Left ventricle myocardium inferior (tissue), 1 donor: ENCODE results near the gene IL17REL. TPM values are rescaled to one million over a fixed set of nuclear protein-coding genes. Genes with fewer than 3 reads are reported as not detected.

Experiments
- DNase-seq: peaks from one replicate; pipeline ENCODE4 v3.0.0-alpha.2; 2020
- H3K27ac ChIP-seq: fragments of 200-600 bp; replicated peaks from 2 replicates; pipeline ENCODE4 v1.8.0; 2021
- H3K27me3 ChIP-seq: fragments of 200-600 bp; 2 replicates; pipeline ENCODE4 v1.8.0; 2021; ENCODE audit warnings: low read depth
- H3K36me3 ChIP-seq: fragments of 200-600 bp; 2 replicates; pipeline ENCODE4 v1.8.0; 2021
- H3K4me1 ChIP-seq: fragments of 200-600 bp; 2 replicates; pipeline ENCODE4 v1.8.0; 2021
- H3K4me3 ChIP-seq: fragments of 200-600 bp; 2 replicates; pipeline ENCODE4 v1.8.0; 2021; ENCODE audit warnings: mild to moderate bottlenecking, moderate library complexity
- H3K9me3 ChIP-seq: fragments of 200-600 bp; replicated peaks from 2 replicates; pipeline ENCODE4 v1.8.0; 2021
- intact Hi-C: fragments of 100-400 bp; cut with micrococcal nuclease; formaldehyde crosslinking; loops from one replicate; pipeline ENCODE4 v1.11.0; 2022
- long read RNA-seq: library from polyadenylated mRNA; unstranded; transcript quantifications from one replicate; pipeline ENCODE4 v2.0.0, GENCODE V29; 2021
- total RNA-seq: library from RNA; stranded (reverse); fragmentation: NEBNext Ultra II Directional; extraction: Animal tissue kit (Norgen Biotek cat#: 25700); gene quantifications from one replicate; pipeline ENCODE4 v1.2.1, GENCODE V29; 2021
- TF ChIP-seq, protein P1 (sequence below): fragments of 200-600 bp; IDR thresholded peaks from 2 replicates; pipeline ENCODE4 v1.8.0; 2021; ENCODE audit warnings: antibody characterized with exemption, mild to moderate bottlenecking, borderline replicate concordance
- donor health status: DM: no; HTN: yes; CAD: no; lungs with severe emphysema.

IL17REL gene
- not detected for total RNA-seq
- long read RNA-seq: 0 reads

DNA sequence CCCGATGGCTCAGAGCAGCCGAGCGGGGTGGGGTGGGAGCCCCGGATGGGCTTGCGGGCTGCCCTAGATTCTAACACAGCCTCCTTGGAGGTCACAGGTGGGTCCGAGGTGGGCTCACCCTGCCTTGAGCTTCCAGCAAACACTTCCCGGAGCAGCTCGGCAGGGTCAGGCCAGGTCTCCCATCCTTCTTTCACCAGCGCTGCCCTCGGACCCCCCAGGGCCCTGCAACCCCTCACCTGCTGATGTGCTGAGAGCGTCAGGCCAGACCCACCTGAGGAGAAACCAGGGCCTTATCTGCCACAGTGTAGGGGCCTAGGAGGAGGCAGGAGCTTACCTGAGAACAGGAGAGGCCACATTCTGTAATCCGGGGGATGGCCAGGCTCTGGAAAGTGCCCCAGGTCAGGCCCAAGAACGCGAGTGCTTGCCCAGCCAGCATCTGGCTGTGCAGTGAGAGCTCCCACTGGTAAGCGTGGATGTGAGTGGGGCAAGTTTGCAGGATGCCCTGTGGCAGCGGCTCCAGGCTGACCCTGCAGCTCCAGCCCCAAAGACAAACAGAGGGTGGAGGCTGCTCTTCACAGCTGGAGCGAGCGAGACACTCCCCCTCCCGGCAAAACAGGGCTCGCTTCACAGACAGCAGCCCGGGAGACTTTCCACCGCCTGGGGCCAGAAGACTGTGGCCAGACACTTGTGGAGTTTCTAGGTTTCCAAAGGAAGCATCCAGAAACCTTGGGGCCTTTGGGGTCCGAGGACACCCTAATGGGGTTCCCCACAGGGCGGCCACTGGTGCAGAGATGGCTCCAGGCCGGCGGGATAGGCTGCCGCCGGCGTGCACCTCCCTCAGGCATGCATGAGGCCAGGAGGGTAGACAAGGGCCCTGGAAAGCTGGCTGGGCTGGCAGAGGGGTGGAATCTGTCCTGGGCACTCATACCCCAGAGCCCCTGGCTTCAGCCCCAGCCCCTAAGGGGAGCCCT, at the start of gene IL17REL:
IL17REL (minus strand) TSS at position 555 of the 971 bp plus-strand sequence; CDS start at position 436, 119 bp downstream.
- Histone ChIP-seq H3K4me3 (no peak within 1 kb of the TSS), H3K27me3 (peaks cover 93% of the 10 kb centered on the region), H3K4me1 (peaks cover 10% of the 10 kb centered on the region), H3K27ac (no peak within 1 kb of the TSS), H3K9me3 (no peaks in the 10 kb centered on the region), H3K36me3 (no peaks in the 10 kb centered on the region)
- TF ChIP-seq, protein P1, sequence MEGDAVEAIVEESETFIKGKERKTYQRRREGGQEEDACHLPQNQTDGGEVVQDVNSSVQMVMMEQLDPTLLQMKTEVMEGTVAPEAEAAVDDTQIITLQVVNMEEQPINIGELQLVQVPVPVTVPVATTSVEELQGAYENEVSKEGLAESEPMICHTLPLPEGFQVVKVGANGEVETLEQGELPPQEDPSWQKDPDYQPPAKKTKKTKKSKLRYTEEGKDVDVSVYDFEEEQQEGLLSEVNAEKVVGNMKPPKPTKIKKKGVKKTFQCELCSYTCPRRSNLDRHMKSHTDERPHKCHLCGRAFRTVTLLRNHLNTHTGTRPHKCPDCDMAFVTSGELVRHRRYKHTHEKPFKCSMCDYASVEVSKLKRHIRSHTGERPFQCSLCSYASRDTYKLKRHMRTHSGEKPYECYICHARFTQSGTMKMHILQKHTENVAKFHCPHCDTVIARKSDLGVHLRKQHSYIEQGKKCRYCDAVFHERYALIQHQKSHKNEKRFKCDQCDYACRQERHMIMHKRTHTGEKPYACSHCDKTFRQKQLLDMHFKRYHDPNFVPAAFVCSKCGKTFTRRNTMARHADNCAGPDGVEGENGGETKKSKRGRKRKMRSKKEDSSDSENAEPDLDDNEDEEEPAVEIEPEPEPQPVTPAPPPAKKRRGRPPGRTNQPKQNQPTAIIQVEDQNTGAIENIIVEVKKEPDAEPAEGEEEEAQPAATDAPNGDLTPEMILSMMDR: peak; percentile 31
- peak; percentile 14 for DNase-seq
- intact Hi-C loops: no loop called here

DNA sequence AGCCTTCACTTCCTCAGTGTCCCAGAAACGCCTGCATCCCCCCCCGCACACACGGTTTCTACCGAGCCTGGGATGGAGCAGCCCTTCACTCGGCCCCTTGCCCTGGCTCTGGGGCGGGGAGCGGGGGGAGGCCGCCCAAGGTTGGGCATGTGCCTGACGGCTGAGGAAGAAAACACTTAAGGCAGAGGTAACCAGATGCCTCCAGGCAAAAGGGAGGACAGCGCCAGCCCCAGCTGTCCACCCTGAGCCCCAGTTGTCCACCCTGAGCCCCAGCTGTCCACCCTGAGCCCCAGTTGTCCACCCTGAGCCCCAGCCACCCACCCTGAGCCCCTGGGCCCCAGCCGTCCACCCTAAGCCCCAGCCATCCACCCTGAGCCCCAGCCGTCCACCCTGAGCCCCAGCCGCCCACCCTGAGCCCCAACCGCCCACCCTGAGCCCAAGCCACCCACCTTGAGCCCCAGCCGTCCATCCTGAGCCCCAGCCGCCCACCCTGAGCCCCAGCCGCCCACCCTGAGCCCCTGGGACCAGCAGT, 49.3 kb upstream of the IL17REL start:
- peaks cover 83% of the 10 kb centered on the region for H3K27me3 ChIP-seq
- no peaks in the 10 kb centered on the region for H3K36me3 ChIP-seq
- no peaks in the 10 kb centered on the region for H3K9me3 ChIP-seq
- no peak overlapping the region for H3K4me3 ChIP-seq
- no peak for DNase-seq
- H3K27ac ChIP-seq: no peak overlapping the region
- peaks cover 17% of the 10 kb centered on the region for H3K4me1 ChIP-seq
- TF ChIP-seq, protein P1: no peak
- intact Hi-C loops: no loop called here

DNA sequence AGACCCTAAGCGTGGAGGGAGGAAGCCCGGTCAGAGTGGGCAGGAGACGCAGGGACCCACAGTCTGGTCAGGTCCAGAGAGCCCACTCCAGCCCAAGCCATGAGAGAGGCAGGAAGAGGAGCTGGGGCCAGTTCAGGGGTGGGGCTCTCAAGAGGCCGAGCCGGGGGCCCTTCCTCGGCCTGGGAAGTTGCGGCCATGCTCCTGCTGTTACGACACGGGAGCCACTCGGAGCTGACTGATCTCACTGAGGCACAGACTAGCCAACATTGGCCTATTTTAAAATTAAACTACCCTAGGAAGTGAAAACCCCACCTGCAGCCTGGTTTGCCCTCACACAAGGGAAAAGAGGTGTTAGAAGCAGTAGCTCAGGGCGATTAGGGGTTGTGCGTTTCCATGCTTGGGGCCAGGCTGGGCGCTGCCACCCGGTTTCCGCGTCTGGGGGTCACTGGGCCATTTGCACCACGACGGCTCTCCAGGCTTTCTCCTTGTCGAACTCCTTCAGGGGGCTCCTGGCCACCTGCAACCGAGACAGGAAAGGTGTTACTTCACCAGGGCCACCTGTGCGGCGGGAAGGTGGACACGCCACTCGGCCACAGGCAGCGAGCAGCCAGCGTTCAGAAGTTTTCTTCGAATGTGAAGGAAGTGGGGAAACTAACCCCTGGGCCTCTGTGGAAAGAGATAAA, 48.7 kb upstream of the IL17REL start:
- no peaks in the 10 kb centered on the region for H3K9me3 ChIP-seq
- H3K27ac ChIP-seq: no peak overlapping the region
- TF ChIP-seq, protein P1: no peak
- H3K27me3 ChIP-seq: peaks cover 81% of the 10 kb centered on the region
- no peak overlapping the region for H3K4me3 ChIP-seq
- no peak for DNase-seq
- intact Hi-C loops: no loop called here
- H3K4me1 ChIP-seq: peaks cover 17% of the 10 kb centered on the region
- H3K36me3 ChIP-seq: no peaks in the 10 kb centered on the region

GRCh38 chr22:50060441-50061140, 48.0 kb upstream of the IL17REL start:
- H3K27ac ChIP-seq: no peak overlapping the region
- intact Hi-C loops: no loop called here
- H3K9me3 ChIP-seq: no peaks in the 10 kb centered on the region
- H3K4me1 ChIP-seq: peaks cover 17% of the 10 kb centered on the region
- TF ChIP-seq, protein P1: no peak
- no peak overlapping the region for H3K4me3 ChIP-seq
- no peaks in the 10 kb centered on the region for H3K36me3 ChIP-seq
- peaks cover 77% of the 10 kb centered on the region for H3K27me3 ChIP-seq
- DNase-seq: no peak

- Histone ChIP-seq H3K27ac (no peak overlapping the region), H3K27me3 (peaks cover 73% of the 10 kb centered on the region), H3K9me3 (no peaks in the 10 kb centered on the region), H3K4me1 (peaks cover 17% of the 10 kb centered on the region), H3K36me3 (no peaks in the 10 kb centered on the region), H3K4me3 (no peak overlapping the region)
- intact Hi-C loops: no loop called here
- TF ChIP-seq, protein P1: no peak
- DNase-seq: no peak
These were observed 47.3 kb upstream of the IL17REL start for GRCh38 chr22:50059881-50060262.
